ENCODE results near the gene PISD. TPM values are rescaled to one million over a fixed set of nuclear protein-coding genes. Genes with fewer than 3 reads are reported as not detected.

Gene PISD
- total RNA-seq, 1 donor from 2014 or later = 28.6 TPM

DNA sequence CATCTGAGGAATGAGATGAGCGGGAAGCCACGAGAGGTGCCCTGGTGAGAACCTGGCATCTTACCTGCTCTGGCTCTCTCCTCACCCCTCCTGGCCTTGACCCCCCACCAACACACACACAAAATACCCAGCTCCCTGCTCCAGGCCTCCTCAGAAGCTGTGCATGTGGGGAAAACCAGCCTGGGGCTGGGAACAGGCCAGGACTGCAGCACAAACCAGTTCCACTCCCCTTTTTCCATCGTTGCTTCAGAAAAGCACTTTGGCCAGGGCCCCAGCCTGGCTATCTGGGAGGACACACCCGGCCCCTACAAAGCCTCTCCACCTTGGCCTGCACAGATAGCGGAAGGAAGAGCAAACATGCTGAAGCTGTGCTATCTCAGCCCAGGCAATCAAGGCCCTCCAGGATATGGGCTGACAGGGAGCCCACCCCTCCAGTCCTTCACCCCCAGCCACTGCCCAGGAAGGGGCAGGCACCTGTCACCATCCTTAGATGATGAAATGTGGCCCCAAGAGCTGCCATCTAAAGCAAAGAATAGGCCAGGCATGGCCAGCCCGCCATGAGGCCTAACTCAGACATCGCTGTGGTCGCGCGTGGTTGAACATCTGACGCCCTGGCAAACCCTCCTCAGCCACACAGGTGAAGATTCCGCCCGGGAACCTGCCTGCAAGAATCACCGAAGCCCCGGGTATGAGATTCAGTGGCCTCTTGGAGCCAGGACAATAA is 35.4 kb downstream of the PISD start:
- Mint-ChIP-seq H3K36me3 (ENCODE audit: low read depth) (no peaks in the 10 kb centered on the region), H3K9me3 (ENCODE audit: low read depth) (no peaks in the 10 kb centered on the region), H3K4me1 (ENCODE audit: low read depth) (peaks cover 57% of the 10 kb centered on the region), H3K27me3 (ENCODE audit: low read depth) (no peaks in the 10 kb centered on the region), H3K4me3 (ENCODE audit: unreplicated experiment) (no peak overlapping the region), H3K27ac (ENCODE audit: unreplicated experiment) (peak overlapping the region; percentile 51)
- TF ChIP-seq, protein P1, sequence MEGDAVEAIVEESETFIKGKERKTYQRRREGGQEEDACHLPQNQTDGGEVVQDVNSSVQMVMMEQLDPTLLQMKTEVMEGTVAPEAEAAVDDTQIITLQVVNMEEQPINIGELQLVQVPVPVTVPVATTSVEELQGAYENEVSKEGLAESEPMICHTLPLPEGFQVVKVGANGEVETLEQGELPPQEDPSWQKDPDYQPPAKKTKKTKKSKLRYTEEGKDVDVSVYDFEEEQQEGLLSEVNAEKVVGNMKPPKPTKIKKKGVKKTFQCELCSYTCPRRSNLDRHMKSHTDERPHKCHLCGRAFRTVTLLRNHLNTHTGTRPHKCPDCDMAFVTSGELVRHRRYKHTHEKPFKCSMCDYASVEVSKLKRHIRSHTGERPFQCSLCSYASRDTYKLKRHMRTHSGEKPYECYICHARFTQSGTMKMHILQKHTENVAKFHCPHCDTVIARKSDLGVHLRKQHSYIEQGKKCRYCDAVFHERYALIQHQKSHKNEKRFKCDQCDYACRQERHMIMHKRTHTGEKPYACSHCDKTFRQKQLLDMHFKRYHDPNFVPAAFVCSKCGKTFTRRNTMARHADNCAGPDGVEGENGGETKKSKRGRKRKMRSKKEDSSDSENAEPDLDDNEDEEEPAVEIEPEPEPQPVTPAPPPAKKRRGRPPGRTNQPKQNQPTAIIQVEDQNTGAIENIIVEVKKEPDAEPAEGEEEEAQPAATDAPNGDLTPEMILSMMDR (IDR thresholded peaks at IDR 0.05) = no peak
- no peak for DNase-seq (ENCODE audit: low spot score)

DNA sequence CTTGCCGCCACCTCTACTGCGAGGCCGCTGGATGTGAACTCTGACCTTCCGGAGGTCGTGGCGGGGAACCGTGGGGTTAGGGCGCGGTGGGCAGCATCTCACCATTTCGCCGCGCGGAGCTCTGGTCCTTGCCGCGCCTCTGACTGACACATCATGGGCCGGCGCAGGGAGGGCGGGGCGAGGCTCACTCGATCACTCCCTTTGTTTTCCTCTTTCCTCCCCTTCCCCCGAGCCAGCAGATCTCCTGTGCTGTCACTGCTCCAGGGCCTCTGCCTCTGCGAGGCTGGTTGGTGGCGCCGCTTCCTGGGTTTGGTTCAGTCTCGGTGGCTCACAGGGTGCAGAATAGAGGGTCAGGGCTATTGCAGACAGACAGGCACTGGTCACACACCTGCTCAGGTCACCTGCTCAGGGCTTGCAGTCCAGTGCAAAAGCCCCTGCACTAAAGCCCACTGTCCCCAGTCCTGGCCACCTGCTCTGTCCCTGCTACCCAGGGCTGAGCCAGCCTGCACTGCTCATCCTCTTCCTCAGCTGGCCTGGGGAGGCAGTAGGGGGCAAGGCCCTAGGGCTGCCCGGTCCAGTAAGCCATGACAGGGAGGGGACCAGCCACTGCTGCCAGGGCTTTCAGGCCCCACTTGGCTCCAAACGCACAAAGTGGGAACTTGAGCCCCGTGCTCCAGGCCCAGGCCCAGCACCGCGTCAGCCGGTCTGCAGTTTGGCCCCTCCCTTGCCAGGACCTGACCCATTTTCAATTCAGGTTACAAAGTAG is 36.2 kb downstream of the PISD start:
- TF ChIP-seq, protein P1 (IDR thresholded peaks at IDR 0.05) = no peak
- no peak for DNase-seq (ENCODE audit: low spot score)
- H3K4me3 Mint-ChIP-seq (ENCODE audit: unreplicated experiment) = no peak overlapping the region
- H3K27me3 Mint-ChIP-seq (ENCODE audit: low read depth) = no peaks in the 10 kb centered on the region
- no peaks in the 10 kb centered on the region for H3K9me3 Mint-ChIP-seq (ENCODE audit: low read depth)
- no peak overlapping the region for H3K27ac Mint-ChIP-seq (ENCODE audit: unreplicated experiment)
- peaks cover 50% of the 10 kb centered on the region for H3K4me1 Mint-ChIP-seq (ENCODE audit: low read depth)
- H3K36me3 Mint-ChIP-seq (ENCODE audit: low read depth) = no peaks in the 10 kb centered on the region

DNA sequence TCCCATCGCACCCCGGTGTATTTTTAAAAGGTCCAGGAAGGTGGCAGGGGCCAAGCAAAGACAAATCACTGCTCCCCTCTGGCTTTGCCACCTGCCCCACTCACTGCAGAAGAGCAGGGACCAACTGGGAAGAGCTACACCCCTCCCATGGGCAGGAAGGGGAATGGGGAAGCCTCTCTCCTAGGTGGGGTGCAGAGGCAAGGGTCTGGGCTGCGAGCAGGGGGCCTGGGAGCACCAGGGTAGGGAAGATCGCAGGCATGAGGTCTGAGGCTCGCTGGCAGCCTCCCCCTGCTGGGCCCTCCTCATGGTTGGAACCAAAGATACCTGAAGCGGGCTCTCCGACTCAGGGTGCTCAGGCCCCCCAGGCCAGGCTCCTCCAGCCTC is 36.8 kb downstream of the PISD start:
- Mint-ChIP-seq H3K36me3 (ENCODE audit: low read depth) (peaks cover 3% of the 10 kb centered on the region), H3K27ac (ENCODE audit: unreplicated experiment) (no peak overlapping the region), H3K9me3 (ENCODE audit: low read depth) (no peaks in the 10 kb centered on the region), H3K27me3 (ENCODE audit: low read depth) (no peaks in the 10 kb centered on the region), H3K4me1 (ENCODE audit: low read depth) (peaks cover 50% of the 10 kb centered on the region), H3K4me3 (ENCODE audit: unreplicated experiment) (no peak overlapping the region)
- no peak for DNase-seq (ENCODE audit: low spot score)
- TF ChIP-seq, protein P1 (IDR thresholded peaks at IDR 0.05) = no peak

DNA sequence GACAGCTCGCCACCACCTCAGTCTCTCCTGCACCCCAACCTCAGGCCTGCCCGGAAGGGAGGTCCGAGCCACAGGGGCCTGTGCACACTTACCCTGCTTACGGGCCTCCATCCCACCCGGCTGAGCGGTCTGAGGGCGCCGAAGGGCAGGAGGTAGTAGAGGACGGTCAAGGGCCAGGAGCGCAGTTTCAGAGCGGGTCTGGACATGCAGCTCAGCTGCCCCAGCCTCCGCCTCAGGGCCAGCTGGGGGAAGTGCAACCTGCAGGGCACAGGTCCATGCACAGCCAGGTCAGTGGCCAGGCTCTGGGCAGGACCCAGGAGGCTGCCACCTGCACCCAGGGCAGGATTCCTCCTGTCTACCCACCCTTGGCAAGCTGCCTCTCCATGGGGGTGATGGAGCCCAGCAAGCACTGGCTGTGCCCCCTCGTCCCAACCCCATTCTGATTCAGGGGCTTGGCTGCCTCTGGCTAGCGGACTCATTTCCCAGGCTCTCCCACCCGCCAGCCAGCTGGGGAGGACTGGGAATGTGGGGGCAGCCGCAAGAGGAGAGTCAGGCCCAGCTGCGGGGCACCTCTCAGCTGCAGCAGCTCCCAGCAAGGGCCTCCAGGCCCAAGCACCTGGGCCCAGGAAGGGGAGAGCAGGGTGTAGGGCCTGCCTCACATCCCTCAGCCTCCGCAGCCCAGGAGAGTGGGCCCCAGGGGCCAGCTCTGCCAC is 38.3 kb downstream of the PISD start:
- TF ChIP-seq, protein P1 (IDR thresholded peaks at IDR 0.05) = no peak
- Mint-ChIP-seq H3K36me3 (ENCODE audit: low read depth) (peaks cover 7% of the 10 kb centered on the region), H3K27ac (ENCODE audit: unreplicated experiment) (no peak overlapping the region), H3K27me3 (ENCODE audit: low read depth) (no peaks in the 10 kb centered on the region), H3K9me3 (ENCODE audit: low read depth) (no peaks in the 10 kb centered on the region), H3K4me3 (ENCODE audit: unreplicated experiment) (no peak overlapping the region), H3K4me1 (ENCODE audit: low read depth) (peaks cover 38% of the 10 kb centered on the region)
- no peak for DNase-seq (ENCODE audit: low spot score)

DNA sequence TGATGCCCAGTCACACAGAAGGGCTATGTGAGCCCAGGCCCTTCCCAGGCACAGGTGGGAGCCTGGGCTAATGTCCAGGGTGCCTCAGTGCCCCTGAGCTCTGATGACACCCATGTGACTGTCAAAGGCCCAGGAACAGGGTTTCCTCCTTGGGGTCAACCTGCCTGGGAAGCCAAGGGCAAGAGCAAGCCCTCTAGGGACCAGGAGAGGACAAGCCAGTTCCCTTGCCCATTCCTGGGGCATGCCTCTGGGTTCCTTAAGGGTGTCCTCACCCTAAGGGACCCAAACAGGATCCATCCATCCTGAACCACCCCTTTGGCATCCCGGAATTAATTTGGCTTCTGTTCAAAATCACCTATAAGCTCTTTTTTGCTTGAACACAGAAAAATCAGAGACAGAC is 39.0 kb downstream of the PISD start:
- TF ChIP-seq, protein P1 (IDR thresholded peaks at IDR 0.05) = no peak
- Mint-ChIP-seq H3K9me3 (ENCODE audit: low read depth) (no peaks in the 10 kb centered on the region), H3K36me3 (ENCODE audit: low read depth) (peaks cover 9% of the 10 kb centered on the region), H3K27me3 (ENCODE audit: low read depth) (no peaks in the 10 kb centered on the region), H3K4me3 (ENCODE audit: unreplicated experiment) (no peak overlapping the region), H3K27ac (ENCODE audit: unreplicated experiment) (peak overlapping the region; percentile 22), H3K4me1 (ENCODE audit: low read depth) (peaks cover 32% of the 10 kb centered on the region)
- DNase-seq (ENCODE audit: low spot score) = no peak
